Heart right ventricle (tissue), 16 donors: ENCODE data around the gene TENM4. TPM values are rescaled to one million over a fixed set of nuclear protein-coding genes. Genes with fewer than 3 reads are reported as not detected.

Experiments
- ATAC-seq, 8 donors: fragments of 200-7000 bp; cut with Tn5 transposase; one replicate each; pipeline ENCODE4 v1.9.1; 2020; ENCODE audit warnings: mild to moderate bottlenecking in 8 of 8, moderate library complexity in 8 of 8, moderate number of reproducible peaks in 1 of 8
- DNase-seq, 2 donors: peaks; one replicate each; pipeline ENCODE4 v3.0.0-alpha.2; 2020
- H3K27ac ChIP-seq, 10 donors: fragments of 200-600 bp; sonication (generic) in 2 of 10; one replicate each; pipeline versions ENCODE4 v1.5.0 to v1.8.0; 2020 to 2022; ENCODE audit warnings: mild to moderate bottlenecking in 3 of 10
- H3K27me3 ChIP-seq, 7 donors: fragments of 200-600 bp; one replicate each; pipeline ENCODE4 v1.8.0; 2021 to 2022; ENCODE audit warnings: mild to moderate bottlenecking in 2 of 7
- H3K36me3 ChIP-seq, 9 donors: fragments of 200-600 bp; sonication (generic) in 1 of 9; one replicate each; pipeline versions ENCODE4 v1.5.0 to v1.8.0; 2020 to 2022; ENCODE audit warnings: mild to moderate bottlenecking in 2 of 9
- H3K4me1 ChIP-seq, 9 donors: fragments of 200-600 bp; sonication (generic) in 1 of 9; one replicate each; pipeline versions ENCODE4 v1.5.0 to v1.8.0; 2020 to 2022; ENCODE audit warnings: mild to moderate bottlenecking in 4 of 9
- H3K4me3 ChIP-seq, 10 donors: fragments of 200-600 bp; sonication (generic) in 2 of 10; one replicate each; pipeline versions ENCODE4 v1.5.0 to v1.8.0; 2020 to 2022; ENCODE audit warnings: mild to moderate bottlenecking in 7 of 10, moderate library complexity in 2 of 10
- H3K9me3 ChIP-seq, 11 donors: fragments of 200-600 bp in 10 of 11; sonication (generic) in 2 of 11; one replicate each; pipeline versions ENCODE4 v1.5.0 to v1.8.0; 2013 to 2022; ENCODE audit warnings: mild to moderate bottlenecking in 2 of 11, control low read depth in 1 of 11, moderate library complexity in 1 of 11
- CTCF ChIP-seq, 9 donors: fragments of 200-600 bp; sonication (generic) in 2 of 9; IDR thresholded peaks; one replicate each; pipeline versions ENCODE4 v1.5.0 to v1.8.0; 2021 to 2022; ENCODE audit warnings: antibody characterized with exemption in 9 of 9, mild to moderate bottlenecking in 5 of 9, moderate library complexity in 1 of 9
- WGBS, 2 donors: extraction: QIAGEN DNeasy Blood & Tissue Kit; methylation state at CpG; one replicate each; pipeline ENCODE4 v1.1.7; 2013; ENCODE audit warnings: inconsistent platforms in 1 of 2; 5-methylcytosine and 5-hydroxymethylcytosine counted together
- intact Hi-C, 10 donors: fragments of 100-400 bp; cut with DNase I; formaldehyde crosslinking; loops; one replicate each; pipeline versions ENCODE4 v1.11.1 to v1.14.2; 2022
- polyA plus RNA-seq, 2 donors: library from polyadenylated mRNA; stranded (reverse); fragments of 200-250 nt; gene quantifications; one replicate each; pipeline ENCODE4 v1.2.3, GENCODE V29; 2013
- total RNA-seq, 10 donors: library from RNA; stranded (reverse); fragmentation: NEBNext Ultra II Directional in 3 of 10; extraction: Animal tissue kit (Norgen Biotek cat#: 25700) in 3 of 10; gene quantifications; one replicate each; pipeline versions ENCODE4 v1.2.1 to v1.2.4, GENCODE V29; 2021 to 2023
- donor health status: Arrhythmogenic right ventricular cardiomyopathy.
- donor health status: ischemic (EF 13 %, LVEDD 7.1; RV severe dilation, severe dysfunction).
- donor health status: healthy with polysubstance abuse.
- donor health status: DM: no; HTN: yes; CAD: no.
- donor health status: DM: no; HTN: no; CAD: no.
- donor health status: ischemic (EF 25% LVEDD 6.9; RV normal size, moderate dysfunction).
- donor health status: ischemic (EF 25% LVEDD 5.7; RV mildly dilated, moderate dysfunction).
- donor health status: healthy.
- donor health status: DM: yes; HTN: yes; CAD: no.
- donor health status: Ischemic cardiomyopathy.
- donor health status: ischemic (EF 35%, LVEDD 5.7; RV mildly dilated, moderate dysfunction).
- donor health status: nonischemic (EF 11% LVEDD 7.7; RV severe dilation, severe dysfunction).
- donor health status: DM: yes; HTN: yes; CAD: no.
- donor health status: PGD.
- donor health status: ischemic (EF 29% LVEDD 5.4; RV normal size, mild dysfunction).
- donor health status: nonischemic (EF 23%, LVEDD 6.1; RV moderate dilation, normal function).

The TENM4 gene
- total and polyA plus RNA-seq, 12 donors = 0.10 to 3.6 (median 0.91) TPM

GRCh38 chr11:79390923-79391322 is 49.9 kb downstream of the TENM4 start:
- no peak for TF ChIP-seq CTCF (IDR thresholded peaks at IDR 0.05)
- no peak overlapping the region for H3K4me3 ChIP-seq
- intact Hi-C loops = no loop called here
- H3K4me1 ChIP-seq = peaks cover 0 to 12% (median 0%) of the 10 kb centered on the region in 9 donors
- peak in 1 of 2 donors; percentile 24 for DNase-seq
- no peaks in the 10 kb centered on the region for H3K36me3 ChIP-seq
- H3K9me3 ChIP-seq = no peaks in the 10 kb centered on the region
- peak in 6 of 8 donors; percentile 49 to 88 (median 72) for ATAC-seq
- peaks cover 0 to 18% (median 0%) of the 10 kb centered on the region in 7 donors for H3K27me3 ChIP-seq
- WGBS, 2 donors = 26 to 51% methylated on average over 2 of the region's 2 CpGs
- peak overlapping the region in 2 of 10 donors; percentile 15 to 26 for H3K27ac ChIP-seq

GRCh38 chr11:79390477-79390876 is 50.4 kb downstream of the TENM4 start:
- Histone ChIP-seq H3K4me3 (no peak overlapping the region), H3K27ac (peak overlapping the region in 2 of 10 donors; percentile 15 to 26), H3K4me1 (peaks cover 0 to 12% (median 0%) of the 10 kb centered on the region in 9 donors), H3K9me3 (no peaks in the 10 kb centered on the region), H3K27me3 (peaks cover 0 to 18% (median 0%) of the 10 kb centered on the region in 7 donors), H3K36me3 (no peaks in the 10 kb centered on the region)
- TF ChIP-seq CTCF (IDR thresholded peaks at IDR 0.05) = no peak
- ATAC-seq (peak in 1 of 8 donors; percentile 48), DNase-seq (no peak)
- intact Hi-C loops = no loop called here
- WGBS, 2 donors = 82 to 91% methylated on average over 2 of the region's 2 CpGs

DNA sequence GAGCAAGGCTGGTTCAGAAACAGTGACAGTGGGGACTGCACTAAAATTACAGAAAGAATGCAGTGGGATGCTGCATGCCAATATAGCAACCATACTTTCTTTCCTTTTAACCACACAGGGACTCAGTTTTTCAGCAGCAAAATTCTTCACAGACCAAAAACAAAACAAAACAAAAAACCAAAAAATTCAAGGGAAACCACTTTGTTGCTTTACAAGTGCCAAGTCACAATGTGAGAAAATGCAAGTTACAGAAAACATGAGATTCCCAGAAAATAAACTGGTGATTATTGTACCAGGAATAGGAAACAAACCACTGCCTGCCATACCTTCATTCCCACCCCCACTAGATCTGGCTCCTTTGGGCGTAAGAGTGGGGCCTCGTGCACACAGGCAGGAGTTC is 52.6 kb downstream of the TENM4 start:
- Histone ChIP-seq H3K4me3 (no peak overlapping the region), H3K27me3 (peaks cover 0 to 11% (median 0%) of the 10 kb centered on the region in 7 donors), H3K4me1 (peaks cover 0 to 12% (median 0%) of the 10 kb centered on the region in 9 donors), H3K9me3 (no peaks in the 10 kb centered on the region), H3K27ac (no peak overlapping the region), H3K36me3 (no peaks in the 10 kb centered on the region)
- DNase-seq = no peak
- intact Hi-C loops = no loop called here
- ATAC-seq = no peak
- whole genome bisulfite sequencing, 2 donors = 85 to 96% methylated on average over 2 of the region's 2 CpGs
- no peak for TF ChIP-seq CTCF (IDR thresholded peaks at IDR 0.05)

- no peak overlapping the region for H3K27ac ChIP-seq
- no peak overlapping the region for H3K4me3 ChIP-seq
- ATAC-seq (no peak), DNase-seq (no peak)
- no peak for TF ChIP-seq CTCF (IDR thresholded peaks at IDR 0.05)
- no peaks in the 10 kb centered on the region for H3K36me3 ChIP-seq
- no peaks in the 10 kb centered on the region for H3K9me3 ChIP-seq
- H3K27me3 ChIP-seq = peaks cover 0 to 3% (median 0%) of the 10 kb centered on the region in 7 donors
- WGBS, 2 donors = 85 to 88% methylated on average over 3 of the region's 3 CpGs
- no peaks in the 10 kb centered on the region for H3K4me1 ChIP-seq
- intact Hi-C loops = no loop called here
Observed at GRCh38 chr11:79383874-79384273, 57.0 kb downstream of the TENM4 start.
